Stimulated activated CD8-positive, alpha-beta memory T cell treated with anti-CD3 and anti-CD28 coated beads, Interleukin-7, amount 100 ng/mL, for 1 hour (primary cell): ENCODE results near the gene LGR5.

Experiments
- DNase-seq, 2 donors: peaks; one replicate each; pipeline ENCODE4 v3.0.0-alpha.2; 2020; ENCODE audit warnings: low read depth in 2 of 2

The LGR5 gene

GRCh38 chr12:71439613-71440344, at the start of gene LGR5:
Gene LGR5 (plus strand): TSS chr12:71439798. CDS start chr12:71440081, 283 bp downstream.
- DNase-seq = no peak

DNA sequence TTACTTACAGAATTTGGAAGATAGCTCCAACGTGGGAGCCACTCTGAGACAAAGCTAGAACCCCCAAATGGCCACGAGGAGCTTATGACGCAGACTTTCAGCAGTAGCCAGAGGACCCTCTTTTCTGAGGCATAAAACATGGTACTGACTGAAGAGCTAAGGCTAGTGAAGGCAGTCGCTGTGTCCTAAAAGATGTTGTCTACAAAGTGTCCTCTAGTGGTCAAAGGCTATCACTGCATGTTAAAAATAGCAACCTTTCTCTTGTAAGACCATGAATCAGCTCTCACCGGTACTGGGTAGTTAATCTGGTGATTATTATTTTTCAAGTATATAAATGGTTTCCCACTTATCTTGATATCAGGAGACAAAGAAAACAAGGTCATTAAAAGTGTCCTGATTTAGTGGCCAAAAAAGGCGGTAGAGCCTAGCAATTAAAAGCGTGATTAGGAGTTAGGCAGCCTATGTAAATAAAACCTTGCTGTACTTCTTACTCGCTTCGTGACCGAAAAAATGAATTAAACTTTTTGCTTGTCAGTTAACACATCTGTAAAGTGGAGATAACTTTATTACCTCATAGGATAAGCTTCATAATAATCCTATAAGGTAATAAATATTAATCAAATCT, 47.0 kb upstream of the LGR5 start:
- no peak for DNase-seq

DNA sequence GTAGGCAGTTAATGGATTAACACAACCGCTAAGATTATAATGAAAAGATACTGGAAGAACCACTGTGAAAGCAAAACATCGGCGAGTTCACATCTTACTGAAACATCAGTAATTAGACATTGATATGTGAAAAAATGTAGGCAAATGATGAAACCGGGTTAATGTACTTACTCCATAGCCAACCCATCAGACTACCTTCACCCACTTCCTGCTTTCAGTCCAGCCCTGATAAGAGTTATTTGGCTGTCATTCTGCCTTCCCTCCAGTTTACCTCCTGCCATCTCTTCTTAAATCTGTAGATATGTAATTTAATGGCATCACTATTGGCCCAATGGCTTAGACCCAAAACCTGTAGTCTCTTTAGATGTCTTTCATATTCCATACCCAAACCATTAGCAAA, 46.0 kb upstream of the LGR5 start:
- DNase-seq = no peak

DNA sequence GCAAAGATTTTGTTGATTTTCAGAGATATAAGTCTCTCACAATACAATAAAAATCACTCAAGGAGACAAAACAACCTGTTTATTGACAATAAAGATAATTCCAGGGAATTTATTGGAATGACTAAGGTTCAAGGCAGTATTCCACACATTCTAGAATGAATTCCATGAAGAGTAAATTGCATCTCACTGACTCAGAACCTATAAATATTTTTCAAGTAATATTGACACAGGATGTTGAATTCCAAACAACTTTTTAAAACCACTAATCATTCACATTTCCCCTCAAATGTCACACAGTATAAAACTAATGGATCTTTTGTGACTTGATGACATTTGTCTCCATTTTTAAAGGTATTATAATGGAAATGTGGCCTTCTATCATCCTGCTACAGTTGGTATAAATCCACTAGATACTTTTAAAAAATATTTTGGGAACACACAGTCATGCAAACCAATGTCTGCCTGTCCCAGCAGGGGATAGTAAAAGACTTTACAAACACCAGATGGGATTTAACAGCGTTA, 42.1 kb upstream of the LGR5 start:
- no peak for DNase-seq

DNA sequence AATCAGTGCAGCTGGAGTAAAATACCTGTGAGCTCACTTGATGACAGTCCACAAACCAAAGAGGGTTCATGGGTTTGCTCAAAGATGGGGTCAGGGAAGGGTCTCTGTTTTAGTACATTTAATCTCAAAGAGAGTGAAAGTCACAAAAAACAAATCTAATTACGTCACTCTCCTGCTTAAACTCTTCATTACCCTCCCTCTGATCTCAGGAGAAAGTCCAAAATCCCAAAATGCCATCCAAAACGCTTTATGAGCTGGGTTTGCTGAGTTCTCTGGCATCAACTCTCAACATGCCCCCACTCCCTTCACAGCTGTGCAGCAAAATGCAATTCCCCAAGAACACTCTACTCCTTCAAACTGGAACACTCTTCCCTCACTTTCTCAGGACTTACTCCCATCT, 40.4 kb upstream of the LGR5 start:
- DNase-seq = no peak

DNA sequence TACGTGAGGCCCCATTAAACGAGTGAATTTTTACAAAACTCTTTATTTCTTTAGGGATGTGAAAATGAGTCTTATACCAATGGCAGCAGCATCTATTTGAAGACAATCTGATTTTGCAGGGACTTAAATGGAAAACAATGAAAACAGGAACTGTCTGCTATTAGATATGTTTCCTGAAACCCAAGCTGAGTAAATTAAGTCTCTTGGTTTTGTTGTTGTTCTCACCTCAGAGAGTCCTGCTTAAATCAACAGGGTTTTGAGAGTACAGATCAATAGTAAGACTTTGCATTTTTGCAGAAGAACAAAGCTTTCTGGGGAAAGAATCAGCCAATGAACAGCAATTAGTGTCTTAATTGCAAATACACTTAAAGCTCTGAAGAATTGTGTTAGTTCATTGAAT, 39.1 kb upstream of the LGR5 start:
- no peak for DNase-seq

DNA sequence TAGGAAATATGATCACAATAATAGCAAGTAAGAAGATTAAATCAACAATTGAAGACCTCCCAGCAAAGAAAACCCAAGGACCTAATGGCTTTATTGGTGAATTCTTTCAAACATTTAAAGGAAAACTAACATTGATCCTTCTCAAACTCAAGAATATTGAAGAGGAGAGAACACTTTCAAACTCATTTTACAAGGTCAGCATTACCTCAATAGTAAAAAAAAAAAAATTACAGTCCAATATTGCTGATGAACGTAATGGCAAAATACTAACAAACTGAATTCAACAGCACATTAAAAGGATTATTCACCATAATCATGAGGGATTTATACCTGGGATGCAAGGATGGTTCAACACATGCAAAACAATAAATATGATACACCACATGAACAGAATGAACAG, 33.7 kb upstream of the LGR5 start:
- DNase-seq = no peak

DNA sequence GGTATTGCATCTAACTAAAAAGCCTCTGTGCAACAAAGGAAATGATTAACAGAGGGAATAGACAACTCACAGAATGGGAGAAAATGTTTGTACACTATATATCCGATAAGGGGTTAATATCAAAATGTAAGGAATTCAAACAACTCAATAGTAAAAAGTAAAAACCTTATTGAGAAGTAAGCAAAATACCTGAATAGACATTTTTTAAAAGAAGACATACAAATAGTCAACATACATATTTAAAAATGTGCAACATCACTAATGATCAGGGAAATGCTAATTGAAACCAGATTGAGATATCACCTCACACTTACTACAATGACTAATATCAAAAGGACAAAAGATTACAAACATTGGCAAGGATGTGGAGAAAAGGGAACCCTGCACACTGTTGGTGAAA, 31.9 kb upstream of the LGR5 start:
- no peak for DNase-seq

- no peak for DNase-seq
Measured at GRCh38 chr12:71410844-71411243, 28.8 kb upstream of the LGR5 start.

- no peak for DNase-seq
Measured at GRCh38 chr12:71411635-71412034, 28.0 kb upstream of the LGR5 start.

GRCh38 chr12:71415336-71416231, 24.0 kb upstream of the LGR5 start:
- DNase-seq = no peak

DNA sequence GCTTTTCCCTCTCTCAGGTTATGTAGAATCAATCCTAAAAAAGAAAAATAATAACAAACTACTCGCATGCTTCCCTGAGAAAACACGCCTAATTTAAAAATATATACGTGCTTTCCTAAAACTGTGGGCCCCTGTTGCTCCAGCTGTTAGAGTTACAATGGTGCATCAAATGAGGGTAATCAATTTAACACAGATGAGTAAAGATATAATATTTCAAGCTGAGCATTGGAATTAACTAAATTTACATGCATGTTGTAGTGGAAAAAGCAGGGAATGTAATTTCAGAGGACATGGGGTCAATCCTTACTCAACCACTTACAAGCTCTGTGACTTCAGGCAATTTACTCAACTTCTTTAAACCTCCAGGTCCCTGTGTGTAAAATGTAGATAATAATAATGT, 22.4 kb upstream of the LGR5 start:
- DNase-seq = no peak

- no peak for DNase-seq
Measured at GRCh38 chr12:71420775-71421406, 18.7 kb upstream of the LGR5 start.

DNA sequence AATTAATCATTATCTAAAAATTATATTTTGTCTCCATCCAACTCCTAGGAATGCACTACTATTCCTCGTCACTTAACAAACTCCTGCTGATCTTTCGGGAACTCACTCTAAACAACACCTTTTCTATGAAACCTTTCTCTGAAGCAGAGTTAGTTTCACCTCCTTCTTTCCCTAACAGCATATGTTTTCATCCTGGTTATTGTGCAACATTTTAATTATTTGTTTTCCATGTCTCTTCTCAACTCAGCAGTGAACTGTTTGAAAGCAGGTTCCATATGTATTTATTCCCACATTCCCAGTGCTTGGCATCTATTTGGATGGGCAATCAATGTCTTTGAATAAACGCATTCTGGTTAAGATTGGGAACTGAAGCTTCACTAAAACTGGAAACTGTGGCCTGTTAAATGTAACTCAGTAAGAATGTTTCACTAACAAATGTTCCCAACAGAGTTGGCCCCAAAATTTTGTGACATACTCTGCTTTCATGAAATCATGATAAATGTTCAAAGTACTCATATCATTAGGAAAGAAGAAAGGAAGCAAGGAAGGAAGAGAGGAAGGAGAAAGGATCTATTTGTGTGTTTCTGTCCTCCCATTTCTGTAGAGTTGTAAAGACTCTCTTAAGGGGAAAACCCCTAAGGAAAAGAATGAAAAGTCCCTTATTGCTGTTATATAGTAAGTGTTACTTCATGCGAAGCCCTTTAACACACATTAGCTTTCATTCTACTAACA, 13.9 kb upstream of the LGR5 start:
- DNase-seq = no peak

DNA sequence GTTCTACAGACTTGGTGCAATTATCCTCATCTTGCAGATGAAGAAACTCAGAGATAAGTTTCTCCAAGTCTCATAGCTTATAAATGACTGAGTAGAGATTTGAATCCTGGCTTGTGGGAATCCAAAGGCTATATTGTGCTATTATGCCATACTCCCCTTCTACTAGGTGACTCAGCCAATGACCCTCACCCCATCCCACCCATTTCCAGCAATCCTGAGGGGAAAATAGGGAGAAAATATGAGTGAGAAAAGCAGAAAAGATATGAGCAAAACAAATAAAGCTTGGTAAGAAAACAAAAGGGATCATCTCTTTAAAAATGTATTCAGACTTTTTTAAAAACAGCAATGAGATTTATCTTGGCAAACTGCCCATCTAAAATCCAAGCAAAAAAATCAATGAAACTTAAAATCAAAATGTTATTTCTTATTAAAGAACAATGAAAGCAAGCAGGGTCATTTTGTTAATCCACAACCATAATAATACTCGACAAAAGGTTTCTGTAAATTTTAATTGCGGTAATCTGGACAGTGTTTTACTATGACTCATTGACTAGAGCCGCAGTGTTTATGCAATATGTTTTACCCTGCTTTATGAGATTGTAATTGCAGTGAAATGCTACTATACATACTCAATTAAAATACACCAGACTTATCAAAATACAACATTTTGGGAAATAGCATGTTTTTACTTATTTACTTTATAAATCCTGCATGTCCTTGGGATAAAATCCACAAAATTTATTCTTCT, 13.1 kb upstream of the LGR5 start:
- DNase-seq = no peak

DNA sequence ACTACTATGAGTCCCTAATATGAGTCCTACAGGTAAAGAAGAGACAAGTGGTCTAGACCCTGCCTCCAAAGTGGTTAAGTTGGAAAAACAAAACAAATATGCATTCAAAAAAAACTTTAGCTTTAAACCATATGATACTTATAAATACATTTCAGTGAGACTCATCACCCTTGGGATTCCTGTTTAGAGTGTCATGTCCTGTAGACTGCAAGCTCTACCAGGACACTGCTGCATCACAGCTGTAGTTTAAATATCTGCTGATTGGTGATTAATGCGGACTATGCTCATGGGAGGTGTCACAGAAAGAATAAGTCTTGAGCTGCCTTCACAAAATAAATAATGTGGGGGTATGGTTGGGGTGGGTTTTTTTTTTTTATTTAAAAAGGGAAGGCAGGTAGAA, 8.8 kb upstream of the LGR5 start:
- no peak for DNase-seq

DNA sequence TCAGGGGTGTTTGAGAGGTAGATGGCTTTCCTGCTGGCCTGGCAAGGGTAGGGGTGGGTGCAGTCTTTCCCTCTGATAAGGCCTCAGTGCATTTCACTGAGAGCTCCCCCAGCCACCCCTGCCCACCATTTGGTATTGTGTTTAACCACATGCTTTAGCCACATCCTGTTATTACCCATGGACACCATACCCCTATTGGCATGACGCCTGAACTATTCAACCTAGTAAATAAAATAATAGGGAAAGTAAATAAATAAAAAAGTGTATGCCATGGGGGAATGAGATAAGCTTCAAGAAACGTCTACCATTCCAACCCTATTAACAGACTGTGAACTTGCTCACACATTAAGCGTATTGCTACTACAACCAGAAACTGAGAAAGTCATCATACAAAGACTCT, 7.6 kb upstream of the LGR5 start:
- no peak for DNase-seq

DNA sequence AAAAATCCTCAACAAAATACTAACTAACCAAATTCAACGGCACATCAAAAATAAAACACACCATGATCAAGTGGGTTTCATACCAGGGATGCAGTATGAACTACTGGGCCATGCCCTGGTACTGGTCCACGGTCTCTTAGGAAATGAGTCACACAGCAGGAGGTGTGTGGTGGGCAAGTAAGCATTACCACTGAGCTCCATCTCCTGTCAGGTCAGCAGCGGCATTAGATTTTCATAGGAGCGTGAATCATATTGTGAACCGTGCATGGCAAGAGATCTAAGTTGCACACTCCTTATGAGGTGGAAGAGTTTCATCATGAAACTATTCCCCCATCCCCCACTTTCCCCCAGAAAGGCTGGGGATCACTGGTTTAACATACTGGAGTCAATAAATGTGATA, 6.7 kb upstream of the LGR5 start:
- no peak for DNase-seq

DNA sequence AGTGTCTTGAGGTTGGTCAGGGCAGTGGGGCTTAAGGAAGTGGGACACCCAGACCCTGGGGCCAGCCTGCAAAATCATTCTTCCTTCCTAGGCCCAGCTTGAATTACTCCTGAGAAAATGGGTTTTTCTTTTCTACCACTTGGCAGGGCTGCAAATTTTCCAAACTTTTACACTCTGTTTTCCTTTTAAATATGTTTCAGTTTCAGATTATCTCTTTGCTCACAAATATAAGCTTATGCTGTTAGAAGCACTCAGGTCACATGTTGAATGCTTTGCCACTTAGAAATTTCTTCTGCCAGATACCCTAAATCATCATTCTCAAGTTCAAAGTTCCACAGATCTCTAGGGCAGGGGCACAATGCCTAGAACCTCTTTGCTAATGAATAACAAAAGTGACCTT, 2.9 kb upstream of the LGR5 start:
- DNase-seq = no peak

DNA sequence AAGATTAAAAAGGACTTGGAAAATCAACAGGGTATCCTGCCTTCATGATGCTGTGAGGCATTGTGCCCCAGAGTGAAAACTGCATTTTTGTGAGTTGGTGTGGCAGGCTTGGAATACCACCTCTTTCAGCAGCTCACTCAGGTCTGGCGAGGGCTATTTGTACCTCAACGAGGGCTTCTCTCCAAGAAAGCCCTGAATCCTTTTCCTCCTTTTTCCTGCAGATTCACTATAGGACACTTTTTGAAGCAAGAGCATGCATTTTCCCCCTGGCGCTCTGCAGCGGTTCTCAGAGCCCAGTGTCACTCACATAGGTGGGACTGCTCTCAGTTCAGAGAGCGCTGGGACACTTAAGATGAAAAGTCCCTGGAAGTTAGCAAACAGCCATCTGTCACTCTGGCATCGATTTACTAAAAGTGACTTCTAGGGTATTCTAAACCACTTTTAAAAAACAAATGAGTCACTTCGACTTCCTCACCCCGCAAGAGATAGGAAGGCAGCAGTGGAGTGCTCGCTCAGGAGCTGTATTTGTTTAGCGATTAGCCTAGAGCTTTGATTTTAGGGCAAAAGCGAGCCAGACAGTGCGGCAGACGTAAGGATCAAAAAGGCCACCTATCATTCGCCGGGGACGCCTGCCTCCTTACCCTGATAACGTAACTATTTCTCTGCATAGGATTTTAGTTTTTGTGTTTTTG, 782 bp upstream of the LGR5 start:
- DNase-seq = no peak
